Nephron (organoid): ENCODE data around the gene RETREG3.
"Not testable (repeated sequence)": the region's sequence is repeated elsewhere in the genome, so short reads cannot be mapped to it uniquely, and the experiment has no call there.

Experiments
- H3K27ac Mint-ChIP-seq, 3 experiments: 2 replicates each; pipeline ENCODE4 v1.8.0; 2020; ENCODE audit warnings: mixed read lengths in 3 of 3, mild to moderate bottlenecking in 2 of 3, moderate library complexity in 1 of 3
- H3K27me3 Mint-ChIP-seq: 2 replicates; pipeline ENCODE4 v1.8.0; 2021; ENCODE audit warnings: low read depth, mild to moderate bottlenecking, moderate library complexity, mixed read lengths
- H3K36me3 Mint-ChIP-seq: 2 replicates; pipeline ENCODE4 v1.8.0; 2020; ENCODE audit warnings: low read depth, mixed read lengths
- H3K4me1 Mint-ChIP-seq: 2 replicates; pipeline ENCODE4 v1.8.0; 2020; ENCODE audit warnings: mixed read lengths
- H3K4me3 Mint-ChIP-seq, 3 experiments: 2 replicates each; pipeline ENCODE4 v1.8.0; 2020; ENCODE audit warnings: mild to moderate bottlenecking in 3 of 3, mixed read lengths in 3 of 3, moderate library complexity in 2 of 3
- H3K9me3 Mint-ChIP-seq: 2 replicates; pipeline ENCODE4 v1.8.0; 2020; ENCODE audit warnings: mixed read lengths
- CTCF ChIP-seq, 3 experiments: fragments of 200-600 bp; sonication (generic); IDR thresholded peaks; one replicate each; pipeline ENCODE4 v1.5.0; 2021; ENCODE audit warnings: antibody characterized with exemption in 3 of 3; ENCODE audit not compliant: unreplicated experiment in 3 of 3

RETREG3 gene

GRCh38 chr17:42563143-42563509, 46.0 kb downstream of the RETREG3 start:
- H3K9me3 Mint-ChIP-seq = no peaks in the 10 kb centered on the region
- no peaks in the 10 kb centered on the region for H3K27me3 Mint-ChIP-seq
- peak overlapping the region; percentile 93 to 99 (median 95) for H3K27ac Mint-ChIP-seq
- peaks cover 4% of the 10 kb centered on the region for H3K36me3 Mint-ChIP-seq
- peak overlapping the region; percentile 90 to 95 (median 92) for H3K4me3 Mint-ChIP-seq
- TF ChIP-seq CTCF (IDR thresholded peaks at IDR 0.05; ENCODE audit: unreplicated experiment in 3 of 3) = no peak
- H3K4me1 Mint-ChIP-seq = peaks cover 17% of the 10 kb centered on the region

- H3K27me3 Mint-ChIP-seq = no peaks in the 10 kb centered on the region
- peaks cover under 1% of the 10 kb centered on the region for H3K36me3 Mint-ChIP-seq
- H3K4me3 Mint-ChIP-seq = peak overlapping the region; percentile 90 to 95 (median 92)
- H3K9me3 Mint-ChIP-seq = no peaks in the 10 kb centered on the region
- no peak for TF ChIP-seq CTCF (IDR thresholded peaks at IDR 0.05; ENCODE audit: unreplicated experiment in 3 of 3)
- H3K4me1 Mint-ChIP-seq = peaks cover 13% of the 10 kb centered on the region
- peak overlapping the region; percentile 93 to 99 (median 95) for H3K27ac Mint-ChIP-seq
Measured at GRCh38 chr17:42562388-42563142, 46.6 kb downstream of the RETREG3 start.

DNA sequence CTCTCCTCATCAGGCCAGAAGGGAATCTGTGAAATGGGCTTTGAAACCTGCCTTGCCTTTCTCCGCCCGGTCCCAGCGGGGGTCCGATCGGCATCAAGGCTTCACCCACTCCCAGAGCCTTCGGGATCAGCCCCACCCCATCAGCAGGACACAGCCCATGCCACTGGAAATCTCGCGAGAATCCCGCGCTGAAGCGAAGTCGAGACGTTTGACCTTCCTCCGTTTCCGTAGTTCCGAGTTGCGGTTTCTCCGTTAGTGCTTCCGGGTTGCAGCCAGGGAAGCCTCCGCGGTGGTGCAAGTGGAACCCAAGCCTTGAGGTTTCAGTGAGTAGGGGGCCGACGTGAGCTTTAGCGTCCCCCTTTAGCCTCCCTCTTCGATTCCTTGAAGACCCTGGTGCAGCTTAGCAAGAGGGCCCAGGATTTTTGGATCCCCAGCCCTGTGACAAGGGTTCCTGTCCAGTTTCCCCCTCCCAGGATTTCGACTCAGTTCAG, 47.2 kb downstream of the RETREG3 start, which contains the start of gene COASY:
Gene COASY (plus strand): TSS at position 252 of the 491 bp plus-strand sequence. CDS start 475 bp downstream, outside the sequence.
- TF ChIP-seq CTCF (IDR thresholded peaks at IDR 0.05; ENCODE audit: unreplicated experiment in 3 of 3) = no peak

GRCh38 chr17:42560246-42560645, 48.9 kb downstream of the RETREG3 start:
- Mint-ChIP-seq H3K9me3 (no peaks in the 10 kb centered on the region), H3K36me3 (no peaks in the 10 kb centered on the region), H3K27me3 (no peaks in the 10 kb centered on the region), H3K4me1 (peaks cover 23% of the 10 kb centered on the region), H3K4me3 (peak overlapping the region; percentile 76 to 83 (median 81)), H3K27ac (peak overlapping the region; percentile 52 to 73 (median 71))
- no peak for TF ChIP-seq CTCF (IDR thresholded peaks at IDR 0.05; ENCODE audit: unreplicated experiment in 3 of 3)

More for the DNA sequence above, 47.2 kb downstream of the RETREG3 start, which contains the start of gene COASY:
- H3K36me3 Mint-ChIP-seq = no peaks in the 10 kb centered on the region
- no peaks in the 10 kb centered on the region for H3K27me3 Mint-ChIP-seq
- H3K27ac Mint-ChIP-seq = peak within 1 kb of the TSS; percentile 93 to 99 (median 95)
- H3K9me3 Mint-ChIP-seq = no peaks in the 10 kb centered on the region
- peaks cover 16% of the 10 kb centered on the region for H3K4me1 Mint-ChIP-seq
- peak within 1 kb of the TSS; percentile 90 to 95 (median 92) for H3K4me3 Mint-ChIP-seq

- no peak for TF ChIP-seq CTCF (IDR thresholded peaks at IDR 0.05; ENCODE audit: unreplicated experiment in 3 of 3)
- H3K9me3 Mint-ChIP-seq = no peaks in the 10 kb centered on the region
- H3K27ac Mint-ChIP-seq = peak overlapping the region in 1 of 3 experiments; percentile 52
- H3K36me3 Mint-ChIP-seq = no peaks in the 10 kb centered on the region
- peaks cover 29% of the 10 kb centered on the region for H3K4me1 Mint-ChIP-seq
- no peaks in the 10 kb centered on the region for H3K27me3 Mint-ChIP-seq
- peak overlapping the region in 1 of 3 experiments; percentile 32 for H3K4me3 Mint-ChIP-seq
Measured at GRCh38 chr17:42559075-42559474, 50.1 kb downstream of the RETREG3 start.

GRCh38 chr17:42555961-42556617, 53.1 kb downstream of the RETREG3 start:
- H3K36me3 Mint-ChIP-seq, H3K9me3 Mint-ChIP-seq, H3K27me3 Mint-ChIP-seq: not testable (repeated sequence)
- H3K27ac Mint-ChIP-seq = peak overlapping the region; percentile 49 to 96 (median 76)
- H3K4me3 Mint-ChIP-seq = peak overlapping the region; percentile 94 to 97 (median 96)
- H3K4me1 Mint-ChIP-seq = peaks cover 17% of the 10 kb centered on the region
